MCF 10A (cell line): ENCODE measurements around the gene ZNF536. TPM values are rescaled to one million over a fixed set of nuclear protein-coding genes. Genes with fewer than 3 reads are reported as not detected.

Experiments
- BruUV-seq: library from RNA; stranded (reverse); fragments of 400-500 nt; replicated peaks from 2 replicates; lab custom pipeline; 2021; lab: Mats Ljungman, UMichigan
- CTCF ChIA-PET: fragments of 300-600 bp; sonication (Branson Sonifier 250); formaldehyde crosslinking; extraction: SDS; loops from one replicate; lab custom pipeline; 2021; ENCODE audit warnings: antibody characterized with exemption, inconsistent platforms; lab: Yijun Ruan, JAX
- POLR2A ChIA-PET: fragments of 300-600, 350-650 bp; sonication (Branson Sonifier 250); formaldehyde crosslinking; extraction: SDS; loops from one replicate; lab custom pipeline; 2020; ENCODE audit warnings: antibody characterized with exemption, inconsistent platforms; lab: Yijun Ruan, JAX
- DNase-seq: peaks from one replicate; pipeline ENCODE4 v3.0.0-alpha.2; 2018; ENCODE audit not compliant: unreplicated experiment
- H3K27ac Mint-ChIP-seq: one replicate; pipeline ENCODE4 v1.8.0; 2022; ENCODE audit warnings: mild to moderate bottlenecking, low read depth, mixed read lengths; ENCODE audit not compliant: unreplicated experiment
- H3K27me3 Mint-ChIP-seq: one replicate; pipeline ENCODE4 v1.8.0; 2022; ENCODE audit warnings: mixed read lengths; ENCODE audit not compliant: insufficient read depth, unreplicated experiment
- H3K36me3 Mint-ChIP-seq: one replicate; pipeline ENCODE4 v1.8.0; 2022; ENCODE audit warnings: mild to moderate bottlenecking, moderate library complexity, mixed read lengths; ENCODE audit not compliant: insufficient read depth, unreplicated experiment
- H3K4me1 Mint-ChIP-seq: one replicate; pipeline ENCODE4 v1.8.0; 2022; ENCODE audit warnings: mixed read lengths; ENCODE audit not compliant: insufficient read depth, unreplicated experiment
- H3K4me3 Mint-ChIP-seq: one replicate; pipeline ENCODE4 v1.8.0; 2022; ENCODE audit warnings: mild to moderate bottlenecking, moderate library complexity, mixed read lengths; ENCODE audit not compliant: unreplicated experiment
- H3K9me3 Mint-ChIP-seq: one replicate; pipeline ENCODE4 v1.8.0; 2022; ENCODE audit warnings: mixed read lengths; ENCODE audit not compliant: unreplicated experiment
- CTCF ChIP-seq: fragments of 200-600 bp; IDR thresholded peaks from one replicate; pipeline ENCODE4 v1.8.0; 2022; ENCODE audit warnings: antibody characterized with exemption, mild to moderate bottlenecking; ENCODE audit not compliant: unreplicated experiment
- intact Hi-C: fragments of 100-400 bp; cut with micrococcal nuclease; formaldehyde crosslinking; loops from 2 replicates; pipeline ENCODE4 v1.14.1; 2022
- total RNA-seq: library from RNA; stranded (reverse); gene quantifications from 2 replicates; pipeline ENCODE4 v1.2.3, GENCODE V29; 2022

ZNF536 gene
- total RNA-seq, 1 experiment from 2014 or later, result not detected

- Mint-ChIP-seq H3K27ac (no peak overlapping the region), H3K9me3 (peaks cover 21% of the 10 kb centered on the region)
Measured at GRCh38 chr19:30516111-30516510, 143.9 kb downstream of the ZNF536 start.

GRCh38 chr19:30516531-30516930 is 144.3 kb downstream of the ZNF536 start:
- BruUV-seq, result no TSS peak
- Mint-ChIP-seq H3K36me3 (no peaks in the 10 kb centered on the region), H3K9me3 (peaks cover 21% of the 10 kb centered on the region), H3K4me3 (no peak overlapping the region), H3K27me3 (no peaks in the 10 kb centered on the region), H3K4me1 (no peaks in the 10 kb centered on the region), H3K27ac (no peak overlapping the region)
- CTCF ChIA-PET, result no interaction called here
- DNase-seq, result no peak
- no peak for TF ChIP-seq CTCF
- POLR2A ChIA-PET, result no interaction called here
- intact Hi-C loops, result no loop called here

More at GRCh38 chr19:30516111-30516510, 143.9 kb downstream of the ZNF536 start:
- Mint-ChIP-seq H3K36me3 (no peaks in the 10 kb centered on the region), H3K4me3 (no peak overlapping the region), H3K27me3 (no peaks in the 10 kb centered on the region), H3K4me1 (no peaks in the 10 kb centered on the region)
- no peak for DNase-seq
- BruUV-seq, result no TSS peak
- intact Hi-C loops, result no loop called here
- TF ChIP-seq CTCF, result no peak
- ChIA-PET CTCF (no interaction called here), POLR2A (no interaction called here)

DNA sequence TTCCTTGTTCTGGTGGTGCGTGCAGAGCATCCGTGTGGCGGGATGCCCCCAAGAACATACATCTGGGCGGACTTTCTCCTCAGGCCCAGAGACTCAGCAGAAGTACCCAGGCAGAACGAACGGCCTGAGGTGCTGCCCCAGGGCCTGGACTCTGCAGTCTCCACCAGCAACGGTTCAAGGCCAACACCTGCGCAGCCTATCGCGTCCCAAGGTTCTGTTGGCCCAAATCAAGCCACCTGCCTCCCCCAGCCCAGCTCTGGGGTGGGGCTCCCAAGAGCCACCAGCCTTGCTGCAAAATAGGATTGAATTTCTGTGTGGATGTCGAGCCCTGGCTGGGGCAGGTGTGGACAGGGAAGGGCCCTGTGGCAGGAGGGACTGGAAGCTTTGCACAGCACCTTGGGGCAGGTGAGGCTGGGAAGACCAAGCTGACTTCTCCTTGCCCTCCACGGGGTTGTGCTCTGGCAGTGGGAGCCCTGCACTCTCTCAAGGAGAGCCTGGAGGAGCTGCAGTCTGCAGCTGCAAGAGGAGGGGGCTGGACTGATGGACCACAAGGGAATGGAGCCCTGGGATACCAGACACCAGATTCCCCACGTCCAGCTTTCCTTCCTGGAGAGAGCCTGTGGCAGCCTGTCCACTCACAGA is 146.9 kb downstream of the ZNF536 start:
- Mint-ChIP-seq H3K4me3 (no peak overlapping the region), H3K9me3 (peaks cover 21% of the 10 kb centered on the region), H3K36me3 (no peaks in the 10 kb centered on the region), H3K4me1 (no peaks in the 10 kb centered on the region), H3K27ac (no peak overlapping the region), H3K27me3 (no peaks in the 10 kb centered on the region)
- DNase-seq, result no peak
- ChIA-PET POLR2A (no interaction called here), CTCF (no interaction called here)
- intact Hi-C loops, result no loop called here
- no peak for TF ChIP-seq CTCF
- no TSS peak for BruUV-seq

DNA sequence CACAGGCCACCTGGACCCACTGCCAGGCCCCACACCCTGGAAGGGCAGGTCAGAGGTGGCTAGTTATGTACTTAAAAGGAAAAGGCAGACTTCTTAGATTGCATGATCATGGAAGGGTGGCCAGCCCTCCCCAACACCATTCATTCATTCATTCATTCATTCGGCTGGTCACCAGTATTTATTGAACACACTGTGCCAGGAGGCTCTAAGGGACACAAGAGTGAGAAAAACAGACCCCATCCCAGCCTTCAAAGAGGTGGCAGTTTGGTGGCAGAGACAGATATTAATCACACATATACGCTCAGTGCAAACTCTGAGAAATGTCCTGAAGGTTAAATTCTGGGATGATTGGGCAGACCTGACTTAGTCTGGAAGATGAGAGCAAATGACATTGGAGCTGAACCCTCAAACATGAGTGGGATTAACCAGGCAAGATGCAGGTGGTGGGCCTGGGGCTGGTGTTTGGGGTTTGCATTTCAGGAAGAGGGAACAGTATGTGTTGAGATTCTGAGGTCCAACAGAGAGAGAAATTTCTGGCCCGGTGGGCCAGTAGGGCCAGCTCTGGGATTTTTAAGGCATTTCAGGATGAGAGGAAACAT is 147.5 kb downstream of the ZNF536 start:
- CTCF ChIA-PET, result no interaction called here
- H3K27me3 Mint-ChIP-seq, result no peaks in the 10 kb centered on the region

More for the DNA sequence above, 147.5 kb downstream of the ZNF536 start:
- no TSS peak for BruUV-seq
- H3K4me1 Mint-ChIP-seq, result no peaks in the 10 kb centered on the region
- H3K4me3 Mint-ChIP-seq, result no peak overlapping the region
- H3K36me3 Mint-ChIP-seq, result no peaks in the 10 kb centered on the region
- intact Hi-C loops, result no loop called here
- peaks cover 21% of the 10 kb centered on the region for H3K9me3 Mint-ChIP-seq
- TF ChIP-seq CTCF, result no peak
- POLR2A ChIA-PET, result no interaction called here
- no peak overlapping the region for H3K27ac Mint-ChIP-seq
- no peak for DNase-seq
